Measurements from ENCODE around the gene ZDHHC9. TPM values are rescaled to one million over a fixed set of nuclear protein-coding genes. Genes with fewer than 3 reads are reported as not detected.

ZDHHC9 gene
- total RNA-seq, 1 donor from 2014 or later: 71.1 TPM

DNA sequence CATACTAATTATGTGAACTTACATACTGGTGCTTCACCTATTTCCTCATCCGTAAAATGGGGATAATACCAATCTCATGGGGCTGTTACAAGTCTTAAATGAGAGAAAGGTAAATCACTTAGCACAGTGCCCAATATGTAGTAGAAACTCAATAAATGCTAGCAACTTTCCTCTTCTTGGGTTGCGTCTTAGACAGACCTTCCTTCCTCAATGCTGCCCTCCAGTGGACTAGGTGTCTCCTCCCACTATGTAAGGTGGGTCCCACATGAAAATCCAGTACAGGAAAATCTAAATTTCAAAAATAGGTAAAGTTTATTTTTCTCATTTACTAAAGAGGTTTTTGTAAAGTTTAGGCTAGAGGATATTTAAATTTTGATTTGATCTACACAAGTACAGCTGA lies 20.6 kb downstream of the ZDHHC9 start:
- no peak for DNase-seq (ENCODE audit: low spot score)

DNA sequence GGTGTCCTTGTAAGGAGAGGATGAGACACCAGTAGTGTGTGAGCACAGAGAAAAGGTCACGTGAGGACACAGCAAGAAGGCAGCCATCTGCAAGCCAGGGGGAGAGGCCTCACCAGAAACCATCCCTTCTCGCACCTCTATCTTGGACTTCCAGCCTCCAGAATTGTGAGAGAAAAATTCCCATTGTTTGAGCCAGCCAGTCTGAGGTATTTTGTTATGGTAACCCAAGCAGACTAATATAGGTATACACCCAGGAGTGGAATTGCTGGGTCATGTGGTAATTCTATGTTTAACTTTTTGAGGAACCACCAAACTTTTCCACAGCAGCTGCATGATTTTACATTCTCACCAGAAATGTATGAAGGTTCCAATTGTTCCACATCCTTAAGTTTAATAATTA lies 25.6 kb downstream of the ZDHHC9 start:
- no peak for DNase-seq (ENCODE audit: low spot score)

- DNase-seq (ENCODE audit: low spot score): no peak
Measured at GRCh38 chrX:129813662-129814368, 29.9 kb downstream of the ZDHHC9 start.

DNA sequence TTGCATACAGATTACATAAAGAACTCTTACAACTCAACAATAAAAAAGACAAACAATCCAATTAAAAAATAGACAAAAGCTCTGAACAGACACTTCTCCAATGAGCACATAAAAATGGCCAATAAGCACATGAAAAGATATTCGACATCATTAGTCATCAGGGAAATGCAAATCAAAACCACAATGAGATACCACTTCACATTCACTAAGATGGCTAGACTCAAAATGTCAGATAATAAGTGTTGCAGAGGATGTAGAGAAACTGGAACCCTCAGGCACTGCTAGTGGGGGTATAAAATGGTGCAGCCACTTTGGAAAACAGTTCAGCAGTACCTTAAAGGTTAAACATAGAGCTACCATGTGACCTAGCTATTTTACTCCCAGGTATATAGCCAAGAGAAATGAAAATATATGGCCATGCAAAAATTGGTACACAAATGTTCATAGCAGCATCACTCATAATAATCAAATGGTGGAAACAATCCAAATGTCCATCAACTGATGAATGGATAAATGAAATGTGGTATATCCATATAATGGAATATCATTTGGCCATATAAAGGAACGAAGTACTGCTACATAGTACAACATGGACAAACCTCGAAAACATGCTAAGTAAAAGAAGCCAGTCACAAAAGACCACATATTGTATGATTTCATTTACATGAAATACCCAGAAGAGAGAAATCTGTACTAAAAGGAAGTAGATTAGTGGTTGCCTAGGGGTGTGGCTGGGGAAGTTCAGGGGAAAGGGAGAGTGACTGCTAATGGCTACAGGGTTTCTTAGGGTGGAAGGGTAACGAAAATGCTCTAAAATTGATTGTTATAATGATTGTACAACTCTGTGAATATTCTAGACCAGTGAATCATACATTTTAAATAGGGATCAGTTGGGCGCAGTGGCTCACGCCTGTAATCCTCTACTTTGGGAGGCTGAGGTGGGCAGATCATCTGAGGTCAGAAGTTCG lies 34.6 kb downstream of the ZDHHC9 start:
- DNase-seq (ENCODE audit: low spot score): no peak

DNA sequence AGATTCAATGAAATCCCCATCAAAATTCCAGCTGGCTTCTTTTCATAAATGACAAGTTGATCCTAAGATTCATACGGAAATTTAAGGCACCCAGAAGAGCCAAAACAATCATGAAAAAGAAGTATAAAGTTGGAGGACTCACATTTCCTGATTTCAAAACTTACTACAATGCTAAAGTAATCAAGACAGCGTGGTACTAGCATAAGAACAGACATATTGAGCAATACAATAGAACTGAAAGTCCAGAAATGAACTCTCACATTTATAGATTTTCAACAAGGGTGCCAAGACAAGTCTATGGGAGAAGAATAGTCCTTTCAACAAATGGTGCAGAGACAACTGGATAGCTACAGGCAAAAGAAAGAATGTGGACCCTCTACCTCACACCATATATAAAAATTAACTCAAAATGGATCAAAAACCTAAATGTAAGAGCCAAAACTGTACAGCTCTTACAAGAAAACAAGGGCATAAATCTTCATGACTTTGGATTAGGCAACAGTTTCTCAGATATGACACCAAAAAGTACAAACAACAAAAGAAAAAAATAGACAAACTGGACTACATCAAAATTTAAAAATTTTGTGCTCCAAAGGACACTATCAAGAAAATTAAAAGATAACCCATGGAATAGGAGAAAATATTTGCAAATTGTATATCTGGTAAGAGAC lies 35.4 kb downstream of the ZDHHC9 start:
- no peak for DNase-seq (ENCODE audit: low spot score)

DNA sequence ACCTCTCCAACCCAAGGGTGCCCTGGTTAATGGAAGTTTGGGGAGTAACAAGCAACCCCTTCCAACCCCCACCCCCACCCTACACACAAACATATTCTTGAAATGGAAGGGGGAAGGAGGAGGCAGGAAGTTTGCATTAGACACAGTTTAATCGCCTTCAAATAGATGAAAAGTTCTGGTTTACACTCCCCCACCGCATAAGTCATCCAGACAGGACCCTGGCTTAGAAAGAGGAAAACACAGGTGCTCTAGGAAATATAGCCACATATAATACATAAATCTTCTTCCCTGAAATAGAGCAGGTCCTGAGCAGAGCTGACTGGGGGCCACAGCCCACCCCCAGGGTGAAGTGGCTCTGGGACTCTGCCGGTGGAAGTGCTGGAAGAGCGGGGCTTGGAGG lies 38.9 kb downstream of the ZDHHC9 start:
- no peak for DNase-seq (ENCODE audit: low spot score)

DNA sequence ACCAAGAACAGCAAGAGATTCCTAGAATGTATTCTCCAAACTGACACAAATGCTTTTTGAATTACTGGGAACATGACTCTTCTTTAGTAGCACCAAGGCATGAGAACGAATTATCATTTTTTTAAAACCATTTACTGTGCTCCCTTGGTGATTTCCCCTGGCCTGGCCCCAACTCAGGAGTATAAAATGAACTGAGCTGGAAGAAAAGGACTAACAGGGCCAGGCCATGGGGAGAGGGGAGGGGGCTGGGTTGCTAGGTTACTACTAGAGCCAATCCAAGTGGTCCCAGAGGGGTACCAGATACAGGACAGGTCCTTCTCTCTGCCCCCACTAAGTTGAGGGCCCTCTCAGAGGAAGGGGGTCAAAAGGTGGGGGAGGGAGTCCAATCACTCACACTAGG lies 40.8 kb downstream of the ZDHHC9 start:
- DNase-seq (ENCODE audit: low spot score): no peak

DNA sequence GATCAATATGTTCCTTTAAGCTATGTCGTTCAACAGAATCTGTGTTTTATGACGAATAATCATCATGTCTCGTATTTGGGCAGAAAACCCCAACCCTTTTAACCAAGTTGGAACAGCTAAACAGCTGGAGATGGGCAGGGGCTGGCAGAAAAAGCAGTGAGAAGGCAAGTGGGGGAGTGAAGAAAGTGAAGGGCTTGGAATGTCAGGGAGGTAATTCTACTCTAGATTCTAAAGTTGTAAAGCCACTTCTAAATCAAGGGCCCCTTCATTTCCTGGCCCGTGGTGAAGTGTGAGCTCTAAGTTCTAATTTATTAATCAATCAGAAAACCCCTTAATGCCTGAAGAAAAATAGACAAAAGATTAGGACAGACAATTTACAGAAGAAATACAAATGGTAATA lies 43.5 kb downstream of the ZDHHC9 start:
- no peak for DNase-seq (ENCODE audit: low spot score)

- no peak for DNase-seq (ENCODE audit: low spot score)
Measured at GRCh38 chrX:129798888-129799287, 44.8 kb downstream of the ZDHHC9 start.

GRCh38 chrX:129798456-129798855 lies 45.2 kb downstream of the ZDHHC9 start:
- no peak for DNase-seq (ENCODE audit: low spot score)

DNA sequence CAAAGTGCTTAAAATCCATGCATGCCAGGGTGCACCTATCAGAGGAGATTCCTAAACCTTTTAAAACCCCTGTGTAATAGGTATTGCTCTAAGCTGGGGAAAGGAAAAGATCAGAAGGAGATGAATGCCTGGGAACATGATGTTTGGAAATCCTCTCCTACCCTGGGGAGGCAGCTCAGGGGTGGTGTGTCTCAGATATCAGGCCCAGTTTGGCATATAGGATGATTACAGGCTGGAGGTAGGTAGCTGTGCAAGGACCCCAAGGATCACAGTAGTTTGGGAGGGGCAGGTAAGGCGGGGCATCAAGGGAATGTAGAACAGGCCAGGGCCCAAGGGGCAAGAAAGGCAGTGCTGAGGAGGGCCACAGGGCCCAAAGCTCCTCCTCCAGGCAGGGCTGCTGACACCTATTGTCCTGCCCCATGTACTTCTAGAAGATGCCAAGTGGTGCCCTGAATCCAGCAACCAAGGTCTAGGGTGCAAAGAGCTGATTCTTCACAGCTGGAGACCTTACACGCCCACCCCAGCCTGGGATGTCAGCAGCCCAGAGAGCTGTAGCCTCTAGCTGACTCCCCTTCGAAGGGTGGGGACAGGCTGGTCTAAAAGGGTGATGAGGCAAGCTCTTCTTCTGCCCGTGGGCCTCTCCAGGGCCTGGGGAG lies 46.3 kb downstream of the ZDHHC9 start:
- DNase-seq (ENCODE audit: low spot score): peak; percentile 55

GRCh38 chrX:129795584-129795983 lies 48.1 kb downstream of the ZDHHC9 start:
- peak; percentile 28 for DNase-seq (ENCODE audit: low spot score)

GRCh38 chrX:129793604-129794191 lies 50.0 kb downstream of the ZDHHC9 start:
- peak; percentile 87 for DNase-seq (ENCODE audit: low spot score)

GRCh38 chrX:129792586-129793291 lies 50.9 kb downstream of the ZDHHC9 start:
- peak; percentile 71 for DNase-seq (ENCODE audit: low spot score)

DNA sequence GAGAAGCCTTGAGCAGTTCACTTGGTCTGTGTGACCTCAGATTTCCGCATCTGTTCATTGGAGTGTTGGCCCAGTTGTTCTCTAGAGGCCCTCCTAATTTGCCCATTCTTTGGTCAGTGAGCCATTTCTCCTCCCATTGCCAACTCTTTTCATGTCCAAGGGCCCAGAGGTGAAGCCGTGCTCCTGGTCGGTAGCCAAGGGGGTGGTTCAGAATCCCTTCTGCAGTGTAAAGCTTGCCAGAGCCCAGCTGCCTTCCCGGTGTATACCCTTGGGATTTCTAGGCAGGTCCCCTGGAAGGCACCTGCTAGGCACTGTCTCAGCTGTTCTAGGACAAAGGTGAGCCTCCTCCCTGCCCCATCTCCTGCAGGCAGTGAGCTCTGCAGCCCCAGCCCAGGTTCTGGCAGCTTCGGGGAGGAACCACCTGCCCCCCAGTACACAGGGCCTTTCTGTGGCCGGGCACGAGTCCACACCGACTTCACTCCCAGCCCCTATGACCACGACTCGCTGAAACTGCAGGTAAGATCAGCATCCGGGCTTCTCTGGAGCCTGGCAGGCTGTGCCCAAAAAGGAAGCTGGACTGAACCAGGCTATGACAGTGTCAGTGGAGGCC lies 51.6 kb downstream of the ZDHHC9 start:
- peak; percentile 55 for DNase-seq (ENCODE audit: low spot score)

DNA sequence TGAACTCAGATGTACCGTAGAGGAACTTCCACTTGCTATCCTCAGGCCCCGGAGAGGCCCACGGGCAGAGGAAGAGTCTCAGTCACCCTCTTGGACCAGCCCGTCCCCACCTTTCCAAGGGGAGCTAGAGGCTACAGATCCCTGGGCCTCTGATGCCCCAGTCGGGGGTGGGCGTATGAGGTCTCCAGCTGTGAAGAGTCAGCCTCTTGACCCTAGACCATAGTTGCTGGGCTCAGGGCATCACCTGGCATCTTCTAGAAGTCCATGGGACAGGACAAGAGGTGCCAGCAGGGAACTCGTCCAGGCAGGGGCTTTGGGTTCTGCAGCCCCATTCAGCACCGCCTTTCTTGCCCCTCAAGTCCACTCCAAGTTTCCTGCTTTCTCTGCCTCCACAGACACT lies 52.4 kb downstream of the ZDHHC9 start:
- no peak for DNase-seq (ENCODE audit: low spot score)

DNA sequence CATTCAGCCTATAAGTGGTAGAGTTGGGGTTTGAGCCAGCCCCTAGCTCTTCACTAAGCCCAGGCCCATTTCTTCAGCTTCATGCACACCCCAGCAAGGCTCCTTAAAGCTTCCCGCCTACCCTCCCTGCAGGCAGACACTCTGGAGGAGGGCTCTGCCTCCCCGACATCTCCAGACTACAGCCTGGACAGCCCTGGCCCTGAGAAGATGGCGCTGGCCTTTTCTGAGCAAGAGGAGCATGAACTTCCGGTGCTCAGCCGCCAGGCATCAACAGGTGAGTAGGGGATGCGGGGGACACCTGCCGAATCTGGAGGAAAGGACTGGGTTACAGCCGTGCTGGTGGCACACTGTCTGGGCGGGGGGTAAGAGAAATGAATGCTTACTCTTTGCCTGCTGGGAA lies 52.9 kb downstream of the ZDHHC9 start:
- no peak for DNase-seq (ENCODE audit: low spot score)

GRCh38 chrX:129790146-129790545 lies 53.5 kb downstream of the ZDHHC9 start:
- DNase-seq (ENCODE audit: low spot score): no peak

DNA sequence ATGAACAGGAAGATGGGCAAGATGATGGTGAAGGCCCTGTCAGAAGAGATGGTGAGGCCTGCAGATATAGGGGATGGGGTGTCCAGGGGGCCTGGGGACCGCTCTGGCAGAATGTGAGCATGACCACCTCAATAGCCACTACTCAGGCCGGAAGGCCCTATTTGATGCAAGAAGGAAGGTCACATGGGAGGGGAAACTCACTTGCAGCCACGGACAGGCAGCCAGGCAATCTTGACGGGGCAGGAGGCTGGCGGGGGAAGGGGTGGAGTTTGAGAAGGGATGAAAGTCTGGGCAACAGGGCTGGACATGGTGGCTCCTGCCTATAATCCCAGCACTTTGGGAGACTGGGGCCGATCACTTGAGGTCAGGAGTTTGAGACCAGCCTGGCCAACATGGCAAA lies 55.2 kb downstream of the ZDHHC9 start:
- no peak for DNase-seq (ENCODE audit: low spot score)
